Measurements from ENCODE around the gene NR2E1.

DNA sequence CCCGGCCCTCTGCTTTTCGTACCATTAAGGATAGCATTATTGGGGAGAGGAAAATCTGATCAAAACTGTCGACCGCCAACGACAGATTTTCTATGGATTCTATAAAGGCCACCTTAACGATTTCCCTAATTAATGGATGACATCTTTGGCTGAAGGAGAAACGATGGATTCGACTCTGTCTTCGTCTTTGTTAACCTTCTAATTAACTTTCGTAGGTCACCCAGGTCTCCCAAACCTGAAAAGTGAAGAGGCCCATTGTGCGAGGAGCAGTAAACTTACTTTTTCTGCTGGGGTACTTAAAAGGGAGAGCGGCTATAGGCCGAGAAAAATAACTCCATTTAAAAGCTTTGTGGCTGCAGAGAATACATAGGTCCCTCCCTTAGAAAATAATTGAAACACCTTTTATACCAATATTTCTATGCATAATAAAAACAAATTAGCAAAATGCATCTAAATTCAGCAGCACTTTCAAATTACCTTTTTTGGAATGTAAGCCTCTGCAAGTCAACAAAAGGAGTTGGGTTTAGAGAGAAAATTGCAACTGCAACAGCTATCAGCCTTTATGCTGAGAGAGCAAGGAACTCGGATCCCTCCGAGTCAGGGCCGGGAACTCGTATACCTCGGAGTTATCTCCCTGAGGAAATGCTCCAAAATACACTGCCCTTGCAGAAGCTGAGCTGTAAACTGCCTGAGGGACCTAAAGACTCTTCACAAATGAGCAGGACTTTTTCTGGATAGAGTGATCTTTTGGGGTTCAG lies 31.4 kb upstream of the NR2E1 start:
- no peak for TF ChIP-seq POLR2A (IDR thresholded peaks at IDR 0.05; ENCODE audit: low read depth, low read length)
- no peak for TF ChIP-seq CEBPB (IDR thresholded peaks at IDR 0.05; ENCODE audit: low read depth, low read length)
- TF ChIP-seq, protein P1, sequence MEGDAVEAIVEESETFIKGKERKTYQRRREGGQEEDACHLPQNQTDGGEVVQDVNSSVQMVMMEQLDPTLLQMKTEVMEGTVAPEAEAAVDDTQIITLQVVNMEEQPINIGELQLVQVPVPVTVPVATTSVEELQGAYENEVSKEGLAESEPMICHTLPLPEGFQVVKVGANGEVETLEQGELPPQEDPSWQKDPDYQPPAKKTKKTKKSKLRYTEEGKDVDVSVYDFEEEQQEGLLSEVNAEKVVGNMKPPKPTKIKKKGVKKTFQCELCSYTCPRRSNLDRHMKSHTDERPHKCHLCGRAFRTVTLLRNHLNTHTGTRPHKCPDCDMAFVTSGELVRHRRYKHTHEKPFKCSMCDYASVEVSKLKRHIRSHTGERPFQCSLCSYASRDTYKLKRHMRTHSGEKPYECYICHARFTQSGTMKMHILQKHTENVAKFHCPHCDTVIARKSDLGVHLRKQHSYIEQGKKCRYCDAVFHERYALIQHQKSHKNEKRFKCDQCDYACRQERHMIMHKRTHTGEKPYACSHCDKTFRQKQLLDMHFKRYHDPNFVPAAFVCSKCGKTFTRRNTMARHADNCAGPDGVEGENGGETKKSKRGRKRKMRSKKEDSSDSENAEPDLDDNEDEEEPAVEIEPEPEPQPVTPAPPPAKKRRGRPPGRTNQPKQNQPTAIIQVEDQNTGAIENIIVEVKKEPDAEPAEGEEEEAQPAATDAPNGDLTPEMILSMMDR (conservative IDR thresholded peaks at IDR 0.05; ENCODE audit: low read depth, low read length), result no peak
- TF ChIP-seq RAD21 (IDR thresholded peaks at IDR 0.05; ENCODE audit: low read length), result no peak
- TF ChIP-seq SMC3 (IDR thresholded peaks at IDR 0.05; ENCODE audit: low read depth, low read length), result no peak
- no peak for TF ChIP-seq RFX5 (IDR thresholded peaks at IDR 0.05; ENCODE audit: low read depth, low read length)
- TF ChIP-seq USF2 (IDR thresholded peaks at IDR 0.05; ENCODE audit: low read depth, low read length), result no peak
- TF ChIP-seq CHD1 (IDR thresholded peaks at IDR 0.05; ENCODE audit: low read depth, low read length), result no peak
- TF ChIP-seq ELK1 (IDR thresholded peaks at IDR 0.05; ENCODE audit: borderline replicate concordance, low read depth, low read length), result no peak
- TF ChIP-seq MXI1 (IDR thresholded peaks at IDR 0.05; ENCODE audit: borderline replicate concordance, low read depth, low read length), result no peak
- no peak for TF ChIP-seq BHLHE40 (IDR thresholded peaks at IDR 0.05; ENCODE audit: low read depth, low read length)
- no peak for TF ChIP-seq FOS (IDR thresholded peaks at IDR 0.05; ENCODE audit: low read depth, low read length)

Measured in IMR-90 (cell line).